CD4-positive, alpha-beta T cell treated with Interleukin-2 at 100 ng/mL for 4 hours (primary cell): ENCODE results near the gene NCOA5.

Experiments
- DNase-seq: peaks from one replicate; pipeline ENCODE4 v3.0.0-alpha.2; 2020; ENCODE audit warnings: low spot score

NCOA5 gene

DNA sequence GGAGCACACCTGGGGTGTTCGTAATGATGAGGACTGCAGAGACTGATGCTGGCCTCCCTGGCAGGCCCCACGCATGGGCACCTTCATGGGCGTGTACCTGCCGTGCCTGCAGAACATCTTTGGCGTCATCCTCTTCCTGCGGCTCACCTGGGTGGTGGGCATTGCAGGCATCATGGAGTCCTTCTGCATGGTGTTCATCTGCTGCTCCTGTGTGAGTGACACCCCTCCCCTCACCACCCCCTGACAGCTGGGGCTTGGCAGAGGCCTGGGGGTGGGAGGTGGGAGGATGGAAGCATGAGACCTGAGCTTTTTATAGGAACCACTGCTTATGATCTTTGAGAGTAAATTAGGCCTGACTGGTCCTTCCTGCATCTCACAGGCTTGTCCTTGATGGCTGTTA is 54.0 kb downstream of the NCOA5 start:
- DNase-seq, result no peak

- DNase-seq, result no peak
Observed at GRCh38 chr20:46035253-46035652, 54.5 kb downstream of the NCOA5 start.

DNA sequence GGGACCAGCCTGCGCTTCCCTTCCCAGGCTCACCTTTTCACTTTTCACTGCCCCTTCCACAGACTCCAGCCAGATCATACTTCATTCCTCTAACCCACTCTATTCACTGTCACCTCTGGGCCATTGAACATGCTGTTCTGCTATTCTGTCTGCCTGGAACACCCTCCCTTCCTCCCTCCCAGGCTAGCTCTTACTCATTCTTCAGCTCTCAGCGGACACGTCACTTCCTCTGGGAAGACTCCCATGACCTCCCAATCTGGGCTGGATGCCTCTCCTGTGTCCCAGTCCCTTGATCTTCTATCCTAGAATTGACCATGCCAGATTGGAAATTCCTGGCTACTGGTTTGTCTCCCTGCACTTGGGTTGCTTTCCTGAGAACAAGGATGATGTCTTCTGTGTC is 55.7 kb downstream of the NCOA5 start:
- no peak for DNase-seq

- DNase-seq, result no peak
Observed at GRCh38 chr20:46031701-46032254, 58.0 kb downstream of the NCOA5 start.

- DNase-seq, result no peak
Observed at GRCh38 chr20:46031014-46031569, 58.7 kb downstream of the NCOA5 start.

- no peak for DNase-seq
Observed at GRCh38 chr20:46030284-46031013, 59.3 kb downstream of the NCOA5 start.

DNA sequence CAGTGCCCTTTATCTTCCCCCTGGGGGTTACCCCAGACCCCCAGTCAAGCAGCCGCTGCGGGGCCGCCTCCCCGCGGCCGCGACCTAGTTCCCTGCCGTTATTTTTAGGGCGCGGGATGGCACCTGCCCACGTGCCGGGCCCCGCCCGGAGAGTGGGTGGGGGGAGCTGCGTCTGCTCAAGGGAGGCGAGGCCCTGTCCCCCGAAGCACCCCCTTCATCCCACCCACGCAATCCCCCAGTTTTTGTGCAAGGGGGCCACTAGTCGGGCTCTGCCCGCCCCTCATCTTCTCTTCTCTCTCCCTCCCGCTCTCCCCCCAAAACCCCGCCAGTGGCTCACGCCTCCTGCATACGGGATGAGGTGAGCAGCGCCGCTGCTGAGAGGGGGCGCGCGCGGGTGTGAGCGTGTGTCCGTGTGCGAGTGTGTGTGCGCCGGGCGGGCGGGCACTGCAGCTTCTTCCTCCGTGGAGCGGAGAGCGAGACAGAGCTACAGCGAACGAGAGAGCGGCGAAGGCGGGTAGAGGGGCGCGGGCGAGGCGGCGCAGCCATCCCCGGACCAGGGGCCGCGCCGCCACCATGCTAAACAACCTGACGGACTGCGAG is 60.9 kb downstream of the NCOA5 start, which contains the start of gene SLC12A5:
TSS of gene SLC12A5 (plus strand) at position 444 of the 600 bp plus-strand sequence. CDS start at position 574, 130 bp downstream.
- DNase-seq, result no peak

DNA sequence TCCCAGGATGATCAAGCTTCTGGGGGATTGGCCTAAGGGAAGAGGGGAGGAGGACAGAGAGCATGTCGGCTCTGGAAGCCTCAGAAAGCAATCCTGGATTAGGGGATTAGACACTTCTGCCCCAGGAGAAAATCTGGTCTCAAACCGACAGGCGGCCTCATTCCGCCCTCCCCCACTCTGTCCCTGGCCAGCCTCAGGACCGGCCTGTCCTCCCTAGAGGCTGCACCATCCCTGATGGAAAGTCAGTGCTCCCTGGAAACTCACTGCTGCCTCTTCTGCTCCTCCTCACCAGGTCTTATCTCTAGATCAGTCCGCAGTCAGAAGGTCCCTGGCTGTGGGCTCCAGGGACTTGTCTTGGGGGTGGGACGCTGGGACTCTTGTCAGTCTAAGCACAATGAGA is 61.7 kb downstream of the NCOA5 start:
- no peak for DNase-seq

DNA sequence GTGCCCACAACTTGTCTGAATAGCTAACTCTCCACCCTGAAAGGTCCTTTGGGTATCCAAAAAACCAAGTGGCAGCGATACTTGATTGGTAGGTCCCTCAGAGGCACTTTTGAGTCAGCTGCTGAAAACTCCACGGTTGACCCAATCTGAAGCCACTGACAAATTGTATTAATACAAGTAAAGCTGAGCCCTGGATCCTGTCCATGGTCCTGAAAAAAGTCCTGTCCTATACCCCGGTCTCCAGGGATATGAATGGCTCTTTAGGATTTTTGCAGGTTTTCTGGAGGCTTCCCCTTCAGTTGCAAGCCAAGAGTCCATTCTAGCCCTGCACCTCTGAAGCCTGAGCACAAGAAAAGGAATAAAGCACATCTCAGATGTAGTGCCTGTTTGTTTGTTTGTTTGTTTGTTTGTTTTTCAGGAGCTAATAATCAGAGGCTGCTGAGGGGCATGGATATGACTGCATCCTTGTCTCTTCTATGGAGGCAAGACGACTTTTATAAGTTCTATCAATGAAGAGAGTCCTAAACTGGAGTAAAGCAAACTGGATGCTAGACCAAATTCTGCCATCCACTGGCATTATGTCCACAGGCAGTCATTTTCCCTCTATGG is 62.4 kb downstream of the NCOA5 start:
- DNase-seq, result peak; percentile 31

GRCh38 chr20:46025376-46025783 is 64.4 kb downstream of the NCOA5 start:
- DNase-seq, result no peak

DNA sequence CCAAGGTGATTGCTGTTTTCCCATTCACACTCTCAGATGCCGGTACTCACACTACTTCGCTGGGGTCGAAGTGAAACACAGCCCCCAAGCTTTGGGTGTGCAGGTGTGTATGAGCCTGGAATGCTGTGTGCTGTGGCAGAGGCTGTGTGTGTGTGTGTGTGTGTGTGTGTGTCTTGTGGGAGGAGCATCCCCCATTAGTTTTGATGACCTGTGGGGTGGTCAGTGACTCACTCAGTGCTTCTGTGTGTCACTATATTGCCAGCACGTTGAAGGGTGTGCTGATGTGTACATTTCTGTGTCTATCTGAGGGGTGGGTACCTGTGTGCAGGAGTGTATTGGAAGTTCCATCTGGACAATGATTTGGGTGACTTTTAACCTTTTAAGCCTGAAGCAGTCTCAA is 65.8 kb downstream of the NCOA5 start:
- no peak for DNase-seq

GRCh38 chr20:46023148-46023484 is 66.6 kb downstream of the NCOA5 start:
- DNase-seq, result no peak

- DNase-seq, result peak; percentile 73
Observed at GRCh38 chr20:46022411-46023147, 67.2 kb downstream of the NCOA5 start.

DNA sequence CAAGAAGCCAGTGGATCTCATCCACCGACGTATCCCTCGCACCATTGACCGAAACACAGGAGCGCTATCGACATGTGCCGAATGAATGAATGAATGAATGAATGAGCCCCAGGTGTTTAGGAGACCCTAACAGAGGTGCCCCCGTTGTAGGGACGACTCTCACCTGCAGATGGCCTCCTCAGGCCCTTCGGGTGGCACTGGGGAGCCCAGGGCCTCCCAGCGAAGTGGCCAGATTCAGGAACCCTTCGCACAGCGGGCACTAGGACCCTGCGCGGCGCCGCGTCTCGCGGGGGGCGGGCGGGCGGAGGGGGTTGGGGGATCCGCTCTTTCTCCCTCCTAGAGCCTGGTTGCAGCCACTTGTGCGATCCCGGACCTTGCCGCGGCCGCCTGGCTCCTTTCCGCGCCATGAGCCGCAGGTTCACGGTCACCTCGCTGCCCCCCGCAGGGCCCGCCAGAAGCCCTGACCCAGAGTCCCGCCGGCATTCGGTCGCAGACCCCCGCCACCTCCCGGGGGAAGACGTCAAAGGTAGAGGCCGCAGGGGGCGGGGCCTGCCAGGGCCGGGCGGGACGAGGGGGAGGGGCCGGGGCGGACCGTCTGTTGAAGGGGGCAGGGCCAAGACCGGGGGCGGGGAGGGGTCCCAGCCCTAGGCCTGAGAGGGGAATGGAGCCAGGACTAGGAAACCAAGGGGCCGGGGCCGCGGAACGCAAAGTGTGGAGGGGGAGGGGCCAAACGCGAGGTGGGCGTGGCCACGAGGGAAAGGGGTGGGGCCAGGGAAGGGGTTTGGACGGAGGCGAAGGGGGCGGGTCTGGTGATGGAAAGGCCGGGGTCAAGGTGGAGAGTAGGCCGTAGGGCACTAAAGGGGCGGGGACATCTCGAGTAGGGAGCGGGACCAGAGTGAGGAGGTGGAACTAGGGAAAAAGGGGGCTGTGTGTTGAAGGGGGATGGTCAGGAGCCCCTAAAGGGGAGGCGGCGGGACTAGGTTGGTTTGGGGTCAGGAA is 68.1 kb downstream of the NCOA5 start:
- peak; percentile 24 for DNase-seq

GRCh38 chr20:46020555-46020954 is 69.2 kb downstream of the NCOA5 start:
- no peak for DNase-seq

DNA sequence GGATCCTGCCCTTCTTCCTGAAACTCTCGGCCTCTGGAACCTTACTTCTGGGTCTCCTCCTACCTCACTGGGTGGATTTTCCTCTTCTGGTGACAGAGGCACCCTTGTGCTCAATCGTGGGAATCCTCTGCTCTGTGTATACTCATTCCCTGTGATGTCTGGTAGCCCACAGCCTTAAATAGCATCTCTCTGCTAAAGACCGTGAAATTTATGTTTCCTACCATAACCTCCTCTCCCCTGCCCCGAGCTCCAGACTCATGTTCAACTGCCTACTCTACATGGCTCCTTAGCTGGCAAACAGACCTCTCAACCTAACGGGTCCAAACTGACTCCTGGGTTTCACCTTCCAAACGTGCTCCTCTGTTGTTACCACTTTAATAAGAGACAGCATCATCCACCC is 71.2 kb downstream of the NCOA5 start:
- DNase-seq, result no peak

DNA sequence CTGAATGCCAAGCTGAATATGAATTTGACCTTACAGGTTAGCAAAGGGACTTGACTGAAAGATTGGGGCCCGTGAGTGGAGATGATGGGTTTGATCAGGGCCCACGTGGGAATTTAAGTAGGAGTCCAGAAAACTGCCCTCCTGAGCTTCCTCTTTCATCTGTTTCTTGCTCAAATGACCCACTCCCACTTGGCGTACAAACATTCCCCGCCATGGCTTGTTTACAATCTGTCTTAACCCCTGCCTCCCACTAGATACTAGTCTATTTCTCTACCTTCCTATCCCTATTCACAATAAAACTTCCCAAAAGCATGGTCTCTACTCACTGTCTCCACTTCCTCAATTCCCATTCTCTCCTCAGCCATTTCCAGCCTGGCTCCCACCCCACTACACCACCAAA is 71.7 kb downstream of the NCOA5 start:
- no peak for DNase-seq

GRCh38 chr20:46017272-46017671 is 72.5 kb downstream of the NCOA5 start:
- DNase-seq, result no peak

GRCh38 chr20:46014517-46015396 is 75.0 kb downstream of the NCOA5 start:
- no peak for DNase-seq
